ENCODE results near the gene NECTIN4. TPM values are rescaled to one million over a fixed set of nuclear protein-coding genes. Genes with fewer than 3 reads are reported as not detected.

NECTIN4 gene
- total RNA-seq, 2 experiments from 2014 or later, result 0.05 TPM; not detected in 1

GRCh38 chr1:161106431-161106830 lies 17.1 kb upstream of the NECTIN4 start:
- no peak for DNase-seq
- ChIA-PET CTCF (interaction anchor here (1.2 kb wide), 1 partner anchor 8 kb away, joined by 4 read pairs; the partner anchor contains the start of gene KLHDC9), POLR2A (no interaction called here)
- Mint-ChIP-seq H3K27ac (peak overlapping the region; percentile 0), H3K9me3 (no peaks in the 10 kb centered on the region), H3K4me1 (ENCODE audit: low read depth) (peaks cover 25% of the 10 kb centered on the region), H3K4me3 (no peak overlapping the region), H3K27me3 (no peaks in the 10 kb centered on the region), H3K36me3 (peaks cover 19% of the 10 kb centered on the region)
- intact Hi-C loops (cut with micrococcal nuclease), result no loop called here

DNA sequence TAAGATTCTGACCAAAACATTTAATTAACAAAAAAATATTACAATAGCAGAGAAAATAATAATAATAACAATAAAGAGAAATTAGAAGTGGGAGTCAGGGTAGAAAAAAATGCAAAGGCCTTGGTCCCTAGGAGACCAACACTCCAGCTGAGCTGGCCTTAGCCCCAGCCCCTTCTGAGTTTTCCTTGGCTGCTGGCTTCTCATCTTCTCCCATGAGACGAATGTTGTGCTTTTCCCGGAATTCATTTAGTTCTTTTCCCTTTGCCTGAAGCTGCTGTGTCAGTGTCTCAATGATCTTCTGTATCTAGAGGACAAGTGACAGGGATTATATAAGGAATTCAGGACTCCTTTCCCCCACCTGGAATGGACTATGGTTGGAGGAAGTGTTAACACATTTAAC lies 11.2 kb upstream of the NECTIN4 start:
- ChIA-PET CTCF (interaction anchor here (5.4 to 6.9 kb wide), 3 partner anchors 17 to 103 kb away, joined by 40 to 153 read pairs (median 65); partner anchors contain the start of genes NIT1, PFDN2, TSTD1 and USF1), POLR2A (interaction anchor here (0.8 to 1.8 kb wide), 2 partner anchors 32 to 54 kb away, joined by 3 to 5 read pairs; no protein-coding TSS in a partner anchor)
- intact Hi-C loops (cut with micrococcal nuclease), result loop anchor here (2.0 kb wide), 1 partner anchor 14 kb away; no protein-coding TSS in a partner anchor
- no peak for DNase-seq
- Mint-ChIP-seq H3K27me3 (no peaks in the 10 kb centered on the region), H3K9me3 (no peaks in the 10 kb centered on the region), H3K27ac (no peak overlapping the region), H3K4me3 (no peak overlapping the region), H3K4me1 (ENCODE audit: low read depth) (peaks cover 36% of the 10 kb centered on the region), H3K36me3 (peaks cover 19% of the 10 kb centered on the region)

DNA sequence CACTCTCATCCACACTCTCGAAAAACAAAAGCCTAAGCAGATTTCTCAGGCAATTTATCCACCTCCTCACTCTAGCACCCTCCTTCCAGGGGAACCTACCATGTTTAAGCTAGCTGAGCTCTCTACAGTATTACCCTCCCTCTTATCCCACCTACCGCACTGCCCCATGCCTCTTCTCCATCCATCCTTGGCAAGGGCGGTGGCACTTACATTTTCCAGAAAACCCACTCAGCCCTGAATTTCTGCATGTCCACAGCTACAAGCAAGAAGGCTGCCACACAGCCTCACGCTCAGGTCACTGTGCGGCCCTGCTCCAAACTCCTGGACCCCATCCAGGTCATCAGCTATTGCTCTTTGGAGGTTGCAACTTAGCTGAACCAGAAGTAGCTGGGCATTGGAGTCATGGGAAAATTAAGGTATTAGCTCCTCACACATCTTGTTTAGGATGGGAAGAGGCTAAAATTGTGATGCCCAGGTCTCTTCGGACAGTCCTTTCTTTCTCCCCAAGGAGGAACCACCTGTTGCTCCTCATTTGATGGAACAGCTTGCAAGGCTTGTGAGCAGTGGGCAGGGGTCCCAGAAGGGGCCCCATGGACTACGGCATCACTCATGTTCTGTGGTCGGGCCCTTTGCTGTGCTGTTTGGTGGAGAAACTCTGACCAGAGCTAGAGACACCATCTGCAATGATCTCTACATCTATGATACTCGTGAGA lies 9.9 kb upstream of the NECTIN4 start:
- H3K9me3 Mint-ChIP-seq, result no peaks in the 10 kb centered on the region
- peak overlapping the region; percentile 39 for H3K4me3 Mint-ChIP-seq
- DNase-seq, result no peak
- ChIA-PET POLR2A (interaction anchor here (1.0 to 3.2 kb wide), 6 partner anchors 16 to 54 kb away, joined by 3 to 17 read pairs (median 6); partner anchors contain the start of genes ARHGAP30, DEDD, NIT1 and PFDN2), CTCF (interaction anchor here (0.9 to 6.9 kb wide), 11 partner anchors 10 to 372 kb away, joined by 3 to 153 read pairs (median 14); partner anchors contain the start of genes ARHGAP30, DEDD, F11R and NECTIN4)
- intact Hi-C loops (cut with micrococcal nuclease), result loop anchor here (5.0 to 10.0 kb wide), 2 partner anchors 37 to 304 kb away; partner anchors contain the start of gene LY9
- no peak overlapping the region for H3K27ac Mint-ChIP-seq
- H3K27me3 Mint-ChIP-seq, result no peaks in the 10 kb centered on the region
- H3K36me3 Mint-ChIP-seq, result peaks cover 16% of the 10 kb centered on the region
- peaks cover 35% of the 10 kb centered on the region for H3K4me1 Mint-ChIP-seq (ENCODE audit: low read depth)

- no peaks in the 10 kb centered on the region for H3K9me3 Mint-ChIP-seq
- DNase-seq, result peak; percentile 87
- no peaks in the 10 kb centered on the region for H3K27me3 Mint-ChIP-seq
- ChIA-PET POLR2A (interaction anchor here (0.6 to 3.2 kb wide), 9 partner anchors 10 to 267 kb away, joined by 3 to 17 read pairs (median 5); partner anchors contain the start of genes ARHGAP30, DEDD, NIT1 and PFDN2), CTCF (interaction anchor here (0.6 to 6.9 kb wide), 32 partner anchors 7 to 371 kb away, joined by 3 to 153 read pairs (median 6); partner anchors contain the start of genes ARHGAP30, CD244, DEDD and F11R)
- intact Hi-C loops (cut with micrococcal nuclease), result loop anchor here (5.0 to 10.0 kb wide), 2 partner anchors 36 to 304 kb away; partner anchors contain the start of gene LY9
- peaks cover 16% of the 10 kb centered on the region for H3K36me3 Mint-ChIP-seq
- peak within 1 kb of the TSS; percentile 73 for H3K4me3 Mint-ChIP-seq
- H3K27ac Mint-ChIP-seq, result peak within 1 kb of the TSS; percentile 74
- H3K4me1 Mint-ChIP-seq (ENCODE audit: low read depth), result peaks cover 37% of the 10 kb centered on the region
Measured at GRCh38 chr1:161098210-161099068, 9.1 kb upstream of the NECTIN4 start, which contains the start of gene KLHDC9. TSS of gene KLHDC9 (plus strand) at chr1:161098361. CDS start at chr1:161098536, 175 bp downstream.

GRCh38 chr1:161096530-161096929 lies 7.2 kb upstream of the NECTIN4 start:
- no peaks in the 10 kb centered on the region for H3K9me3 Mint-ChIP-seq
- intact Hi-C loops (cut with micrococcal nuclease), result loop anchor here (2.0 to 10.0 kb wide), 3 partner anchors 34 to 302 kb away; partner anchors contain the start of gene LY9
- H3K27me3 Mint-ChIP-seq, result no peaks in the 10 kb centered on the region
- ChIA-PET POLR2A (interaction anchor here (1.0 to 2.8 kb wide), 4 partner anchors 10 to 51 kb away, joined by 3 to 17 read pairs (median 7); partner anchors contain the start of gene USF1), CTCF (interaction anchor here (1.0 to 6.9 kb wide), 17 partner anchors 8 to 328 kb away, joined by 3 to 153 read pairs (median 12); partner anchors contain the start of genes ARHGAP30, DEDD, F11R and NECTIN4)
- H3K4me3 Mint-ChIP-seq, result no peak overlapping the region
- H3K27ac Mint-ChIP-seq, result peak overlapping the region; percentile 4
- peaks cover 11% of the 10 kb centered on the region for H3K36me3 Mint-ChIP-seq
- no peak for DNase-seq
- peaks cover 55% of the 10 kb centered on the region for H3K4me1 Mint-ChIP-seq (ENCODE audit: low read depth)

- Mint-ChIP-seq H3K4me1 (ENCODE audit: low read depth) (peaks cover 56% of the 10 kb centered on the region), H3K36me3 (peaks cover 7% of the 10 kb centered on the region), H3K27ac (peak overlapping the region; percentile 4), H3K9me3 (no peaks in the 10 kb centered on the region), H3K27me3 (no peaks in the 10 kb centered on the region), H3K4me3 (no peak overlapping the region)
- no peak for DNase-seq
- ChIA-PET POLR2A (interaction anchor here (1.1 to 2.0 kb wide), 2 partner anchors 21 to 28 kb away, joined by 5 to 9 read pairs; no protein-coding TSS in a partner anchor), CTCF (interaction anchor here (0.6 to 6.9 kb wide), 7 partner anchors 22 to 259 kb away, joined by 3 to 153 read pairs (median 40); partner anchors contain the start of genes ARHGAP30, NIT1, PFDN2 and TSTD1)
- intact Hi-C loops (cut with micrococcal nuclease), result loop anchor here (2.0 to 10.0 kb wide), 3 partner anchors 34 to 301 kb away; partner anchors contain the start of gene LY9
Measured at GRCh38 chr1:161096015-161096414, 6.7 kb upstream of the NECTIN4 start.

GRCh38 chr1:161095230-161095629 lies 5.9 kb upstream of the NECTIN4 start:
- Mint-ChIP-seq H3K9me3 (no peaks in the 10 kb centered on the region), H3K4me1 (ENCODE audit: low read depth) (peaks cover 64% of the 10 kb centered on the region), H3K36me3 (peaks cover 6% of the 10 kb centered on the region), H3K27me3 (no peaks in the 10 kb centered on the region), H3K27ac (no peak overlapping the region), H3K4me3 (no peak overlapping the region)
- no peak for DNase-seq
- CTCF ChIA-PET, result interaction anchor here (0.9 to 6.9 kb wide), 5 partner anchors 23 to 98 kb away, joined by 3 to 153 read pairs (median 11); partner anchors contain the start of genes ARHGAP30, TSTD1 and USF1
- intact Hi-C loops (cut with micrococcal nuclease), result loop anchor here (5.0 to 10.0 kb wide), 2 partner anchors 33 to 300 kb away; partner anchors contain the start of gene LY9
- POLR2A ChIA-PET, result no interaction called here

DNA sequence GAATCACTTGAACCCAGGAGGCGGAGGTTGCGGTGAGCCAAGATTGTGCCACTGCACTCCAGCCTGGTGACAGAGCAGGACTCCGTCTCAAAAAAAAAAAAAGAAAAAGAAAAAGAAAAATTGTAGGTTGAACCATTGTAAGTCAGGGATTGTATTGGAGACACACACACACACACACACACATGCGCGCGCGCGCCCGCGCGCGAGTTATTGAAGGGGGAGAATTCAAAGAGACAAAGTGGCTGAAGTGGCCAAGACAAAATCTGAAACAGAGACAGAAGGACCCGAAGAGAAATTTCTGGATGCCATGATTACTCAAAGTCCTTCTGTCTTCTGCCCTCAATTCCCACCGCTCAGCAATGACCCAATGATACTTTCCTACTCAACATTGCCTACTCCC lies 5.1 kb upstream of the NECTIN4 start:
- no peaks in the 10 kb centered on the region for H3K9me3 Mint-ChIP-seq
- H3K27me3 Mint-ChIP-seq, result no peaks in the 10 kb centered on the region
- intact Hi-C loops (cut with micrococcal nuclease), result loop anchor here (5.0 to 10.0 kb wide), 2 partner anchors 257 to 300 kb away; partner anchors contain the start of gene LY9
- peaks cover 64% of the 10 kb centered on the region for H3K4me1 Mint-ChIP-seq (ENCODE audit: low read depth)
- POLR2A ChIA-PET, result no interaction called here
- CTCF ChIA-PET, result interaction anchor here (0.9 to 6.6 kb wide), 4 partner anchors 22 to 97 kb away, joined by 3 to 65 read pairs (median 8); partner anchors contain the start of genes ARHGAP30 and TSTD1
- H3K36me3 Mint-ChIP-seq, result no peaks in the 10 kb centered on the region
- H3K27ac Mint-ChIP-seq, result no peak overlapping the region
- DNase-seq, result no peak
- H3K4me3 Mint-ChIP-seq, result no peak overlapping the region

- H3K9me3 Mint-ChIP-seq, result no peaks in the 10 kb centered on the region
- no peak overlapping the region for H3K4me3 Mint-ChIP-seq
- no peaks in the 10 kb centered on the region for H3K36me3 Mint-ChIP-seq
- H3K4me1 Mint-ChIP-seq (ENCODE audit: low read depth), result peaks cover 52% of the 10 kb centered on the region
- no peaks in the 10 kb centered on the region for H3K27me3 Mint-ChIP-seq
- POLR2A ChIA-PET, result interaction anchor here (0.8 to 1.4 kb wide), 3 partner anchors 22 to 26 kb away, joined by 3 to 6 read pairs (median 4); partner anchors contain the start of gene ARHGAP30
- intact Hi-C loops (cut with micrococcal nuclease), result loop anchor here (1.0 to 10.0 kb wide), 3 partner anchors 22 to 298 kb away; partner anchors contain the start of gene LY9
- H3K27ac Mint-ChIP-seq, result peak overlapping the region; percentile 70
- peak; percentile 76 for DNase-seq
- CTCF ChIA-PET, result interaction anchor here (0.8 to 3.3 kb wide), 4 partner anchors 9 to 52 kb away, joined by 3 to 11 read pairs (median 4); partner anchors contain the start of gene ARHGAP30
Measured at GRCh38 chr1:161092621-161093028, 3.3 kb upstream of the NECTIN4 start.

DNA sequence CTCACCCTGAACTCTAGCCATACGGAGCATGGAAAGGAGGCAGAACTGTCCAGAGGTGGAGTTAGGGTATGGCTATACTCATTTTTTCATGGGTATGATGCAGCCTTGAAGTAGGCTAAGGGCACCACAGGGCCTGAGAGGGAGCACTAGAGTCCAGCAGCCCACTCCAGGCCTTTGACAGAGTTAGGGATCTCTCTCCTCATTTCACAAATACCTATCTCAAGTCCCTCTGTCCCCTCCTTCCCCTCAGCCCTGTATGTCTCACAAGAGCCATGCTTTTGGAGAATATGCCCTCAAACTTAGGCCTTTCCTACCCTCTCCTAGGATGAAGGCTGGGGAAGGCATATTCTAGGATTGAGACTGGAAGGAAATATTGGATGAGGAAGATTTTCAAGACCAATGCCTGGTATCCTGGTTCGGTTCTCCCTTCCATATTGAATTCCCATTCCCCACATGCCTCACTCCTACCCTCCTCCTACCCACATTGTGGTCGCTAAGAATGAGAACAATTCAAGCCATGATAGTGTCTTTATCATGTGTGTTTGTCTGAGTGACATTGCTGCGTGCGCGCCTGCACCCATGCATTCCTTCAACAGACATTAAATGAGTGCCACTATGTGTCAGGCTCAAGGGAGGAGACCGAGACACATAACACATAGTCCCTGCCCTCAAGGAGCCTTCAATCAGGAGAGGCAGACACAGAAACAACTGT lies 2.6 kb upstream of the NECTIN4 start:
- Mint-ChIP-seq H3K27ac (peak overlapping the region; percentile 70), H3K36me3 (no peaks in the 10 kb centered on the region), H3K4me3 (no peak overlapping the region), H3K4me1 (ENCODE audit: low read depth) (peaks cover 46% of the 10 kb centered on the region), H3K27me3 (no peaks in the 10 kb centered on the region), H3K9me3 (no peaks in the 10 kb centered on the region)
- no peak for DNase-seq
- intact Hi-C loops (cut with micrococcal nuclease), result loop anchor here (1.0 to 10.0 kb wide), 3 partner anchors 22 to 297 kb away; partner anchors contain the start of gene LY9
- POLR2A ChIA-PET, result interaction anchor here (0.8 to 1.4 kb wide), 3 partner anchors 21 to 25 kb away, joined by 3 to 6 read pairs (median 4); partner anchors contain the start of gene ARHGAP30
- CTCF ChIA-PET, result interaction anchor here (0.8 to 3.3 kb wide), 3 partner anchors 20 to 51 kb away, joined by 3 to 11 read pairs (median 5); partner anchors contain the start of gene ARHGAP30

All from activated CD4-positive, alpha-beta memory T cell treated with anti-CD3 and anti-CD28 coated beads for 36 hours (primary cell).